Measurements from ENCODE around the gene MLF1. TPM values are rescaled to one million over a fixed set of nuclear protein-coding genes. Genes with fewer than 3 reads are reported as not detected.

Gene MLF1
- total and polyA plus RNA-seq, 2 of the 4 experiments (the other 2 are of a cell fraction), result 4.7 to 5.2 TPM

DNA sequence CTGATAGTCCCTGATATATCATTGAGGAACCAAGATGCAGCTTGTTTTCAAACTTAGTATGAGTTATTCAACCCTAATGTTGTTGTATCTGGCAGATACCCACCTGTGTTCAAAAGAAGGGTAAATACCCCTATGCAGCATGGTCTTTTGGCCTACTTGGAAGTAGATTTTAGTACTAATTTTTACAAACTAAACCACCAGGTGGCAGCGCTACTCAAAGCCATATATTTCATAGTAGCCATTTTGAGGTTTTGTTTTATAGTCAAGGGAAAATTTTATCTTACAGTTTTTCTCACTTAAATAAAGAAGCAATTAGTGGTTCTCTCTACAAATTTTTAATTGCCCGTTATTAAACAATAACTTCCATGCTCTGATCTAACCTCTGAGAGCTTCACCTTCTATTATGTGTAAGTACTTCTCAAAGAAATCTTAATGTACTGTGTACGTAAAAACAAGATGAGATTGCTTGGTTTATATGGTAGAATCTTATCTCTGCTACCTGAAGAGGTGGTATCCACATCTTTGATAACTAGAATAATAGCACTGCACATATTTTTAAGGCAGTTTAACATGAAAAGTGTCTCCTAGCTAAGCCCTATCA is 31.5 kb upstream of the MLF1 start:
- no peak overlapping the region for H2BK15ac ChIP-seq (ENCODE audit: low read depth, low read length)
- H2AK5ac ChIP-seq (ENCODE audit: low read depth, low read length), result no peak overlapping the region
- CTCF ChIA-PET, result interaction anchor here (1.0 to 1.1 kb wide), 4 partner anchors 10 to 104 kb away, joined by 3 read pairs; no protein-coding TSS in a partner anchor
- H3K27ac ChIP-seq (ENCODE audit: insufficient read depth, low read length), result no peak overlapping the region
- no peak overlapping the region for H3K4me3 ChIP-seq (ENCODE audit: insufficient read depth, low read depth, low read length)
- no peaks in the 10 kb centered on the region for H3K27me3 ChIP-seq (ENCODE audit: control insufficient read depth, insufficient read depth, low read length)
- no peak overlapping the region for H2AK9ac ChIP-seq (replicated peaks; ENCODE audit: low read depth, low read length, poor library complexity)
- in situ Hi-C loops (cut with MboI; ENCODE audit: low sequenced_read_pairs), result loop anchor here (5.0 kb wide), 1 partner anchor 253 kb away; no protein-coding TSS in a partner anchor
- no peaks in the 10 kb centered on the region for H3K4me1 ChIP-seq (ENCODE audit: control insufficient read depth, insufficient read depth, low read length)
- H3K9me3 ChIP-seq (ENCODE audit: control insufficient read depth, insufficient read depth, low read length), result no peaks in the 10 kb centered on the region
- H3K9me1 ChIP-seq (ENCODE audit: insufficient read depth, low read length), result no peaks in the 10 kb centered on the region
- no peak overlapping the region for H2BK20ac ChIP-seq (ENCODE audit: low read depth, low read length)
- peak overlapping the region; percentile 5 to 61; a peak in 1 of 4 replicates for H4K8ac ChIP-seq (ENCODE audit: low read depth in 2 of 2, low read length in 2 of 2)
- POLR2A ChIA-PET (ENCODE audit: unreplicated experiment), result interaction anchor here (0.6 kb wide), 1 partner anchor 42 kb away, joined by 3 read pairs; no protein-coding TSS in a partner anchor
- H3K4me2 ChIP-seq (ENCODE audit: low read depth, low read length), result no peak overlapping the region
- no peak overlapping the region for H3K23ac ChIP-seq (ENCODE audit: low read depth, low read length)
- ATAC-seq (ENCODE audit: low read depth) (peak; percentile 75), DNase-seq (peak; percentile 58)
- WGBS, 2 experiments (ENCODE audit: extremely low coverage in 2 of 2, insufficient read length in 1 of 2), result no CpG with 5 or more reads among the region's 3 CpGs
- peak; percentile 56 for TF ChIP-seq SMC3 (IDR thresholded peaks at IDR 0.05; ENCODE audit: low read depth, low read length)
- TF ChIP-seq CEBPB (IDR thresholded peaks at IDR 0.05; ENCODE audit: low read depth, low read length), result no peak
- TF ChIP-seq NFE2L2 (IDR thresholded peaks at IDR 0.05; ENCODE audit: low read depth, low read length), result no peak
- TF ChIP-seq, protein P1, sequence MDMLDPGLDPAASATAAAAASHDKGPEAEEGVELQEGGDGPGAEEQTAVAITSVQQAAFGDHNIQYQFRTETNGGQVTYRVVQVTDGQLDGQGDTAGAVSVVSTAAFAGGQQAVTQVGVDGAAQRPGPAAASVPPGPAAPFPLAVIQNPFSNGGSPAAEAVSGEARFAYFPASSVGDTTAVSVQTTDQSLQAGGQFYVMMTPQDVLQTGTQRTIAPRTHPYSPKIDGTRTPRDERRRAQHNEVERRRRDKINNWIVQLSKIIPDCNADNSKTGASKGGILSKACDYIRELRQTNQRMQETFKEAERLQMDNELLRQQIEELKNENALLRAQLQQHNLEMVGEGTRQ (IDR thresholded peaks at IDR 0.05; ENCODE audit: low read depth, low read length), result no peak
- TF ChIP-seq RAD21 (IDR thresholded peaks at IDR 0.05; ENCODE audit: low read length), result peak; percentile 50
- no peak for TF ChIP-seq BHLHE40 (IDR thresholded peaks at IDR 0.05; ENCODE audit: low read depth, low read length)
- TF ChIP-seq, protein P2, sequence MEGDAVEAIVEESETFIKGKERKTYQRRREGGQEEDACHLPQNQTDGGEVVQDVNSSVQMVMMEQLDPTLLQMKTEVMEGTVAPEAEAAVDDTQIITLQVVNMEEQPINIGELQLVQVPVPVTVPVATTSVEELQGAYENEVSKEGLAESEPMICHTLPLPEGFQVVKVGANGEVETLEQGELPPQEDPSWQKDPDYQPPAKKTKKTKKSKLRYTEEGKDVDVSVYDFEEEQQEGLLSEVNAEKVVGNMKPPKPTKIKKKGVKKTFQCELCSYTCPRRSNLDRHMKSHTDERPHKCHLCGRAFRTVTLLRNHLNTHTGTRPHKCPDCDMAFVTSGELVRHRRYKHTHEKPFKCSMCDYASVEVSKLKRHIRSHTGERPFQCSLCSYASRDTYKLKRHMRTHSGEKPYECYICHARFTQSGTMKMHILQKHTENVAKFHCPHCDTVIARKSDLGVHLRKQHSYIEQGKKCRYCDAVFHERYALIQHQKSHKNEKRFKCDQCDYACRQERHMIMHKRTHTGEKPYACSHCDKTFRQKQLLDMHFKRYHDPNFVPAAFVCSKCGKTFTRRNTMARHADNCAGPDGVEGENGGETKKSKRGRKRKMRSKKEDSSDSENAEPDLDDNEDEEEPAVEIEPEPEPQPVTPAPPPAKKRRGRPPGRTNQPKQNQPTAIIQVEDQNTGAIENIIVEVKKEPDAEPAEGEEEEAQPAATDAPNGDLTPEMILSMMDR (conservative IDR thresholded peaks at IDR 0.05; ENCODE audit: low read depth, low read length), result peak; percentile 63
- TF ChIP-seq CHD1 (IDR thresholded peaks at IDR 0.05; ENCODE audit: low read depth, low read length), result no peak
- no peak for TF ChIP-seq POLR2A (IDR thresholded peaks at IDR 0.05; ENCODE audit: low read depth, low read length)
- TF ChIP-seq RCOR1 (IDR thresholded peaks at IDR 0.05; ENCODE audit: insufficient replicate concordance, low read length), result no peak
- TF ChIP-seq, protein P3, sequence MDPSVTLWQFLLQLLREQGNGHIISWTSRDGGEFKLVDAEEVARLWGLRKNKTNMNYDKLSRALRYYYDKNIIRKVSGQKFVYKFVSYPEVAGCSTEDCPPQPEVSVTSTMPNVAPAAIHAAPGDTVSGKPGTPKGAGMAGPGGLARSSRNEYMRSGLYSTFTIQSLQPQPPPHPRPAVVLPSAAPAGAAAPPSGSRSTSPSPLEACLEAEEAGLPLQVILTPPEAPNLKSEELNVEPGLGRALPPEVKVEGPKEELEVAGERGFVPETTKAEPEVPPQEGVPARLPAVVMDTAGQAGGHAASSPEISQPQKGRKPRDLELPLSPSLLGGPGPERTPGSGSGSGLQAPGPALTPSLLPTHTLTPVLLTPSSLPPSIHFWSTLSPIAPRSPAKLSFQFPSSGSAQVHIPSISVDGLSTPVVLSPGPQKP (IDR thresholded peaks at IDR 0.05; ENCODE audit: borderline replicate concordance, low read depth, low read length), result no peak
- no peak for TF ChIP-seq MXI1 (IDR thresholded peaks at IDR 0.05; ENCODE audit: borderline replicate concordance, low read depth, low read length)
- TF ChIP-seq RFX5 (IDR thresholded peaks at IDR 0.05; ENCODE audit: low read depth, low read length), result no peak
- TF ChIP-seq MAZ (IDR thresholded peaks at IDR 0.05; ENCODE audit: borderline replicate concordance, low read depth, low read length), result no peak
- no peak for TF ChIP-seq MAFK (IDR thresholded peaks at IDR 0.05; ENCODE audit: low read depth, low read length)
- TF ChIP-seq FOS (IDR thresholded peaks at IDR 0.05; ENCODE audit: low read depth, low read length), result no peak
- H3K36me3 ChIP-seq (ENCODE audit: control insufficient read depth, insufficient read depth, low read length), result no peaks in the 10 kb centered on the region
- no peak overlapping the region for H3K9ac ChIP-seq (ENCODE audit: low read depth, low read length)
- H3K18ac ChIP-seq (ENCODE audit: low read depth, low read length), result no peak overlapping the region
- H4K5ac ChIP-seq (ENCODE audit: low read depth, low read length), result peak overlapping the region; percentile 23; the same call in 1 of the 2 replicates
- BruUV-seq (replicated peaks), result no TSS peak
- H3K4ac ChIP-seq (ENCODE audit: low read depth, low read length), result no peak overlapping the region
- H2BK120ac ChIP-seq (ENCODE audit: low read depth, low read length), result no peak overlapping the region
- no peaks in the 10 kb centered on the region for H4K20me1 ChIP-seq (ENCODE audit: insufficient read depth, low read length)
- no peak overlapping the region for H4K91ac ChIP-seq (ENCODE audit: insufficient read depth, low read depth, low read length)
- no peaks in the 10 kb centered on the region for H3K79me1 ChIP-seq (ENCODE audit: low read depth in 1 of 2, low read length in 2 of 2)
- H2AFZ ChIP-seq (replicated peaks; ENCODE audit: low read length, poor library complexity), result no peak overlapping the region
- intact Hi-C loops (cut with micrococcal nuclease), result loop anchor here (1.0 kb wide), 1 partner anchor 252 kb away; no protein-coding TSS in a partner anchor
- no peak overlapping the region for H3K56ac ChIP-seq (ENCODE audit: extremely low read depth, insufficient read depth, low read length)
- dilution Hi-C loops (cut with HindIII; ENCODE audit: low sequenced_read_pairs, unreplicated experiment), result no loop called here
- H3K14ac ChIP-seq (replicated peaks; ENCODE audit: low read depth, low read length), result no peak overlapping the region
- H2BK5ac ChIP-seq (ENCODE audit: low read depth, low read length, poor library complexity, severe bottlenecking), result no peak overlapping the region
